ENCODE data around the gene CCKAR.

GRCh38 chr4:26463386-26463785, 26.9 kb downstream of the CCKAR start:
- no peak for TF ChIP-seq POLR2A (IDR thresholded peaks at IDR 0.05; ENCODE audit: low read depth, low read length)
- no peak for TF ChIP-seq EZH2 (IDR thresholded peaks at IDR 0.05; ENCODE audit: borderline replicate concordance, control insufficient read depth, low read depth, low read length)

All from GM12878 (cell line).